Tibial nerve (tissue), 3 donors: ENCODE data around the gene SYT7.

Experiments
- POLR2A ChIP-seq, 2 donors: fragments of 450-650 bp; IDR thresholded peaks; one replicate each; pipeline ENCODE4 v1.6.1; 2017; ENCODE audit warnings: antibody characterized with exemption in 2 of 2, mild to moderate bottlenecking in 2 of 2, moderate library complexity in 2 of 2
- TF ChIP-seq, protein P1 (sequence below), 5 experiments: fragments of 200-600 bp in 3 of 5; fragments of 450-650 bp in 2 of 5; sonication (generic) in 3 of 5; IDR thresholded peaks; one replicate each; pipeline ENCODE4 v1.5.1; 2016 to 2019; ENCODE audit warnings: antibody characterized with exemption in 5 of 5, mild to moderate bottlenecking in 3 of 5, moderate library complexity in 2 of 5

DNA sequence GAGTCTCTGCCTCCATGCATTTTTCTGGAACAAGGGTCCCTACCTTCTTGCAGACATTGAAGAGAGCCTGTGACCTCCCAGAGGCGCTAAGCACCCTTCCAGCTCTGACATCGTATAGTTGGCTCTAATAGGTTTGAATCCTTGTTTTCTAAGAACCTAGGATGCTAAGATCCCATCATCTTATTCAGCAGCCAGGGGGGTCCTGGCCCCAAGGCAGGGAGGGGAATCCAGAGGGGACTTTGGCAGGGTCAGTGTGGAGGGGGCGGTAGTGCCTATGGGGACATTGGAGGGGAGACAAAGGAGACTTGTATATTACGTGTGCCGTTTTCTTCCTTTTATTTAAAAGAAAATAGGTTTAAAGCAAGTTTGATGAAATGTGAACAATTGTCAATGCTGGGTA, 75.8 kb downstream of the SYT7 start:
- no peak for TF ChIP-seq POLR2A (IDR thresholded peaks at IDR 0.05)
- TF ChIP-seq, protein P1, sequence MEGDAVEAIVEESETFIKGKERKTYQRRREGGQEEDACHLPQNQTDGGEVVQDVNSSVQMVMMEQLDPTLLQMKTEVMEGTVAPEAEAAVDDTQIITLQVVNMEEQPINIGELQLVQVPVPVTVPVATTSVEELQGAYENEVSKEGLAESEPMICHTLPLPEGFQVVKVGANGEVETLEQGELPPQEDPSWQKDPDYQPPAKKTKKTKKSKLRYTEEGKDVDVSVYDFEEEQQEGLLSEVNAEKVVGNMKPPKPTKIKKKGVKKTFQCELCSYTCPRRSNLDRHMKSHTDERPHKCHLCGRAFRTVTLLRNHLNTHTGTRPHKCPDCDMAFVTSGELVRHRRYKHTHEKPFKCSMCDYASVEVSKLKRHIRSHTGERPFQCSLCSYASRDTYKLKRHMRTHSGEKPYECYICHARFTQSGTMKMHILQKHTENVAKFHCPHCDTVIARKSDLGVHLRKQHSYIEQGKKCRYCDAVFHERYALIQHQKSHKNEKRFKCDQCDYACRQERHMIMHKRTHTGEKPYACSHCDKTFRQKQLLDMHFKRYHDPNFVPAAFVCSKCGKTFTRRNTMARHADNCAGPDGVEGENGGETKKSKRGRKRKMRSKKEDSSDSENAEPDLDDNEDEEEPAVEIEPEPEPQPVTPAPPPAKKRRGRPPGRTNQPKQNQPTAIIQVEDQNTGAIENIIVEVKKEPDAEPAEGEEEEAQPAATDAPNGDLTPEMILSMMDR (IDR thresholded peaks at IDR 0.05), result no peak
